ENCODE results near the gene APOC1. TPM values are rescaled to one million over a fixed set of nuclear protein-coding genes. Genes with fewer than 3 reads are reported as not detected.

APOC1 gene
- total and polyA plus RNA-seq, 8 donors: 5.4 to 70.6 (median 17.6) TPM; not detected in 2

GRCh38 chr19:44960906-44961728, 46.7 kb downstream of the APOC1 start:
- 79 to 91% (median 87%) methylated on average over 7 to 8 of the region's 8 CpGs for WGBS, 5 donors
- H3K4me3 ChIP-seq: no peak overlapping the region
- H3K36me3 ChIP-seq: peaks cover 21 to 67% (median 59%) of the 10 kb centered on the region in 4 donors
- no peak for TF ChIP-seq POLR2A (IDR thresholded peaks at IDR 0.05)
- no peak for TF ChIP-seq POLR2AphosphoS5 (IDR thresholded peaks at IDR 0.05)
- H3K27me3 ChIP-seq: no peaks in the 10 kb centered on the region
- H3K9me3 ChIP-seq: no peaks in the 10 kb centered on the region
- H3K4me1 ChIP-seq: peaks cover 16 to 50% (median 29%) of the 10 kb centered on the region in 4 donors
- intact Hi-C loops (cut with DNase I; ENCODE audit: low total_unique reads): no loop called here
- no peak overlapping the region for H3K27ac ChIP-seq
- no peak for DNase-seq

DNA sequence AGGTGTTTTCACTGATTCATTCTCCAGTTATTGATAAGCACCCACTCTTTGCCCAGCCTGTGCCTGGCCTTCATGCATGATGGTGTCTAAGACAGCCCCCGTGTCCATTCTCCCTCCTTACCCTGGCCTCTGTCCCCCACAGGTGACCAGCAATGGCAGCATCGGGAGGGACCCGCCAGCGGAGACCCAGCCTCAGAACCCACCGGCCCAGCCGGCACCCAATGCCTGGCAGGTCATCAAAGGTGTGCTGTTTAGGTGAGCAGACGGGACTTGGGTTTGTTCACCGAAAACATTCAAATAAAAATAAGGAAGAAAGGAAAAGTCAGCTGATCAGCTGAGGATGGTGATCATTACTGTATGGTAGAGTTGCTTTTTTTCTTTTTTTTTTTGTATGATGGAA, 47.4 kb downstream of the APOC1 start:
- H3K36me3 ChIP-seq: peaks cover 26 to 74% (median 67%) of the 10 kb centered on the region in 4 donors
- no peaks in the 10 kb centered on the region for H3K9me3 ChIP-seq
- intact Hi-C loops (cut with DNase I; ENCODE audit: low total_unique reads): no loop called here
- H3K27me3 ChIP-seq: no peaks in the 10 kb centered on the region
- H3K27ac ChIP-seq: no peak overlapping the region
- peaks cover 9 to 42% (median 22%) of the 10 kb centered on the region in 4 donors for H3K4me1 ChIP-seq
- 83 to 93% (median 89%) methylated on average over 8 of the region's 8 CpGs for WGBS, 5 donors
- no peak for TF ChIP-seq EP300 (IDR thresholded peaks at IDR 0.05)
- TF ChIP-seq POLR2AphosphoS5 (IDR thresholded peaks at IDR 0.05): no peak
- TF ChIP-seq POLR2A (IDR thresholded peaks at IDR 0.05): no peak
- TF ChIP-seq, protein P1, sequence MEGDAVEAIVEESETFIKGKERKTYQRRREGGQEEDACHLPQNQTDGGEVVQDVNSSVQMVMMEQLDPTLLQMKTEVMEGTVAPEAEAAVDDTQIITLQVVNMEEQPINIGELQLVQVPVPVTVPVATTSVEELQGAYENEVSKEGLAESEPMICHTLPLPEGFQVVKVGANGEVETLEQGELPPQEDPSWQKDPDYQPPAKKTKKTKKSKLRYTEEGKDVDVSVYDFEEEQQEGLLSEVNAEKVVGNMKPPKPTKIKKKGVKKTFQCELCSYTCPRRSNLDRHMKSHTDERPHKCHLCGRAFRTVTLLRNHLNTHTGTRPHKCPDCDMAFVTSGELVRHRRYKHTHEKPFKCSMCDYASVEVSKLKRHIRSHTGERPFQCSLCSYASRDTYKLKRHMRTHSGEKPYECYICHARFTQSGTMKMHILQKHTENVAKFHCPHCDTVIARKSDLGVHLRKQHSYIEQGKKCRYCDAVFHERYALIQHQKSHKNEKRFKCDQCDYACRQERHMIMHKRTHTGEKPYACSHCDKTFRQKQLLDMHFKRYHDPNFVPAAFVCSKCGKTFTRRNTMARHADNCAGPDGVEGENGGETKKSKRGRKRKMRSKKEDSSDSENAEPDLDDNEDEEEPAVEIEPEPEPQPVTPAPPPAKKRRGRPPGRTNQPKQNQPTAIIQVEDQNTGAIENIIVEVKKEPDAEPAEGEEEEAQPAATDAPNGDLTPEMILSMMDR (IDR thresholded peaks at IDR 0.05): no peak
- no peak overlapping the region for H3K4me3 ChIP-seq
- no peak for DNase-seq

DNA sequence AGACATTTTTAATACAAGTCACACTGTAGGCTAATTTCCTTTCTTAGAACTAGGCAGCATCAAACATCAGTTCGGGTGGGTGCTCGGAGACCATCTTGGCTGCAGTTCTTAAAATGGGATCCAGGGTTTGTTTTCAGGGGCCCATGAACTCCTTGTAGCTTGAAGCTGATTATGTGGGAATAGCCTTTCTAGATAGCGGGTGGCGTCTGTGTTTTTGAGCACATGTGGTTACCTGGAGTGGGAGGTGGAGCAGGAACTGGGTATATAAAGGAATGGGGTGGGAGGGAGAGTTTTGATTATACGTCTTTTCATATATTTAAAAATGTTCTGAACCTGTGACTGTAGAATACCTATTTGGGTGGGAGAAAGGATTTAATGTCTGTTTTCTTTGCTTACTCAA, 53.7 kb downstream of the APOC1 start:
- Histone ChIP-seq H3K4me1 (no peaks in the 10 kb centered on the region), H3K9me3 (no peaks in the 10 kb centered on the region), H3K27me3 (no peaks in the 10 kb centered on the region), H3K36me3 (peaks cover 37 to 93% (median 82%) of the 10 kb centered on the region in 4 donors), H3K27ac (no peak overlapping the region), H3K4me3 (no peak overlapping the region)
- DNase-seq: no peak
- intact Hi-C loops (cut with DNase I; ENCODE audit: low total_unique reads): no loop called here
- WGBS, 5 donors: 91 to 96% (median 93%) methylated on average over 5 of the region's 5 CpGs
- TF ChIP-seq EP300 (IDR thresholded peaks at IDR 0.05) (no peak), POLR2AphosphoS5 (IDR thresholded peaks at IDR 0.05) (no peak), POLR2A (IDR thresholded peaks at IDR 0.05) (no peak)
- TF ChIP-seq, protein P1 (IDR thresholded peaks at IDR 0.05): no peak

- peaks cover 34 to 94% (median 83%) of the 10 kb centered on the region in 4 donors for H3K36me3 ChIP-seq
- TF ChIP-seq POLR2AphosphoS5 (IDR thresholded peaks at IDR 0.05): no peak
- TF ChIP-seq, protein P1 (IDR thresholded peaks at IDR 0.05): no peak
- TF ChIP-seq EP300 (IDR thresholded peaks at IDR 0.05): no peak
- TF ChIP-seq POLR2A (IDR thresholded peaks at IDR 0.05): no peak
- no peaks in the 10 kb centered on the region for H3K4me1 ChIP-seq
- H3K27me3 ChIP-seq: no peaks in the 10 kb centered on the region
- WGBS, 5 donors: 79 to 96% (median 87%) methylated on average over 2 to 4 of the region's 4 CpGs
- H3K27ac ChIP-seq: no peak overlapping the region
- DNase-seq: no peak
- intact Hi-C loops (cut with DNase I; ENCODE audit: low total_unique reads): no loop called here
- no peak overlapping the region for H3K4me3 ChIP-seq
- H3K9me3 ChIP-seq: no peaks in the 10 kb centered on the region
Observed at GRCh38 chr19:44968670-44969069, 54.3 kb downstream of the APOC1 start.

Other genes starting within 250 kb of the APOC1 start
- gene CEACAM19, start 243.1 kb upstream of the APOC1 start, total RNA-seq: 10 to 100 TPM in 1 of 5 donors, 1 to 10 TPM in 3, under 1 TPM in 1; 0.58 to 17.0 (median 2.9) TPM
- gene CEACAM19, start 243.1 kb upstream of the APOC1 start, polyA plus RNA-seq: 1 to 10 TPM; 2.0 to 6.4 (median 2.3) TPM
- not detected for gene CEACAM16, start 215.5 kb upstream of the APOC1 start, total RNA-seq
- gene CEACAM16, start 215.5 kb upstream of the APOC1 start, polyA plus RNA-seq: not detected
- gene BCL3, start 165.9 kb upstream of the APOC1 start, total RNA-seq: 100 to 1,000 TPM in 3 of 5 donors, 10 to 100 TPM in 1, 1 to 10 TPM in 1; 4.4 to 322 (median 139) TPM
- gene BCL3, start 165.9 kb upstream of the APOC1 start, polyA plus RNA-seq: 10 to 100 TPM; 53.5 to 94.1 (median 65.5) TPM
- 100 to 1,000 TPM in 1 of 5 donors, 10 to 100 TPM in 4; 13.2 to 178 (median 57.2) TPM for gene CBLC, start 136.7 kb upstream of the APOC1 start, total RNA-seq
- 10 to 100 TPM; 23.3 to 50.9 (median 27.4) TPM for gene CBLC, start 136.7 kb upstream of the APOC1 start, polyA plus RNA-seq
- gene BCAM, start 105.5 kb upstream of the APOC1 start, total RNA-seq: 100 to 1,000 TPM in 2 of 5 donors, 10 to 100 TPM in 3; 31.9 to 265 (median 76.8) TPM
- gene BCAM, start 105.5 kb upstream of the APOC1 start, polyA plus RNA-seq: 10 to 100 TPM in 2 of 3 donors, 1 to 10 TPM in 1; 7.3 to 38.7 (median 20.5) TPM
- 100 to 1,000 TPM in 3 of 5 donors, 10 to 100 TPM in 1, 1 to 10 TPM in 1; 1.8 to 160 (median 101) TPM for gene NECTIN2, start 68.3 kb upstream of the APOC1 start, total RNA-seq
- gene NECTIN2, start 68.3 kb upstream of the APOC1 start, polyA plus RNA-seq: 10 to 100 TPM; 44.0 to 90.6 (median 47.2) TPM
- gene TOMM40, start 23.4 kb upstream of the APOC1 start, total RNA-seq: 100 to 1,000 TPM in 1 of 5 donors, 10 to 100 TPM in 3, 1 to 10 TPM in 1; 7.1 to 100 (median 24.6) TPM
- 10 to 100 TPM; 22.5 to 46.8 (median 31.5) TPM for gene TOMM40, start 23.4 kb upstream of the APOC1 start, polyA plus RNA-seq
- gene APOE, start 8.8 kb upstream of the APOC1 start, total RNA-seq: 100 to 1,000 TPM in 3 of 5 donors, 10 to 100 TPM in 2; 13.4 to 485 (median 235) TPM
- 100 to 1,000 TPM in 1 of 3 donors, 10 to 100 TPM in 2; 35.1 to 166 (median 72.2) TPM for gene APOE, start 8.8 kb upstream of the APOC1 start, polyA plus RNA-seq
- gene APOC4, start 27.6 kb downstream of the APOC1 start, total RNA-seq: not detected
- under 1 TPM in 1 of 3 donors, not detected in 2; 0.33 TPM for gene APOC4, start 27.6 kb downstream of the APOC1 start, polyA plus RNA-seq
- gene APOC2, start 31.4 kb downstream of the APOC1 start, total RNA-seq: 10 to 100 TPM in 1 of 5 donors, not detected in 4; 16.8 TPM
- gene APOC2, start 31.4 kb downstream of the APOC1 start, polyA plus RNA-seq: 1 to 10 TPM in 1 of 3 donors, under 1 TPM in 1, not detected in 1; 0.75 to 2.5 TPM
- 100 to 1,000 TPM in 2 of 5 donors, 10 to 100 TPM in 3; 39.3 to 152 (median 86.6) TPM for gene CLPTM1, start 40.8 kb downstream of the APOC1 start, total RNA-seq
- gene CLPTM1, start 40.8 kb downstream of the APOC1 start, polyA plus RNA-seq: 10 to 100 TPM; 43.4 to 73.3 (median 60.1) TPM
- 10 to 100 TPM in 2 of 5 donors, 1 to 10 TPM in 2, not detected in 1; 3.2 to 33.5 (median 10.2) TPM for gene RELB, start 86.9 kb downstream of the APOC1 start, total RNA-seq
- 10 to 100 TPM in 2 of 3 donors, 1 to 10 TPM in 1; 9.8 to 27.0 (median 14.9) TPM for gene RELB, start 86.9 kb downstream of the APOC1 start, polyA plus RNA-seq
- gene CLASRP, start 124.4 kb downstream of the APOC1 start, total RNA-seq: 100 to 1,000 TPM in 3 of 5 donors, 10 to 100 TPM in 2; 27.0 to 491 (median 274) TPM
- 100 to 1,000 TPM in 1 of 3 donors, 10 to 100 TPM in 2; 47.7 to 131 (median 86.6) TPM for gene CLASRP, start 124.4 kb downstream of the APOC1 start, polyA plus RNA-seq
- 10 to 100 TPM in 2 of 5 donors, 1 to 10 TPM in 1, under 1 TPM in 1, not detected in 1; 0.45 to 13.4 (median 7.4) TPM for gene ZNF296, start 161.9 kb downstream of the APOC1 start, total RNA-seq
- 1 to 10 TPM; 2.7 to 7.0 (median 5.0) TPM for gene ZNF296, start 161.9 kb downstream of the APOC1 start, polyA plus RNA-seq
- 100 to 1,000 TPM in 1 of 5 donors, 10 to 100 TPM in 2, 1 to 10 TPM in 2; 1.8 to 107 (median 11.2) TPM for gene GEMIN7, start 164.7 kb downstream of the APOC1 start, total RNA-seq
- gene GEMIN7, start 164.7 kb downstream of the APOC1 start, polyA plus RNA-seq: 10 to 100 TPM; 28.2 to 44.3 (median 36.0) TPM
- 100 to 1,000 TPM in 1 of 5 donors, 10 to 100 TPM in 4; 25.7 to 268 (median 55.4) TPM for gene PPP1R37, start 178.6 kb downstream of the APOC1 start, total RNA-seq
- gene PPP1R37, start 178.6 kb downstream of the APOC1 start, polyA plus RNA-seq: 10 to 100 TPM; 32.4 to 95.8 (median 39.7) TPM
- not detected for gene NKPD1, start 246.4 kb downstream of the APOC1 start, total RNA-seq
- under 1 TPM in 1 of 3 donors, not detected in 2; 0.20 TPM for gene NKPD1, start 246.4 kb downstream of the APOC1 start, polyA plus RNA-seq

Measured in stomach (tissue), 9 donors.